8988T (cell line): ENCODE data around the gene CCDC91.
"Not testable (repeated sequence)": the region's sequence is repeated elsewhere in the genome, so short reads cannot be mapped to it uniquely, and the experiment has no call there.

Source experiments
- DNase-seq: peaks from one replicate; pipeline ENCODE4 v3.0.0; 2011

The CCDC91 gene

GRCh38 chr12:28303192-28303591, 112.9 kb downstream of the CCDC91 start:
- no peak for DNase-seq

- DNase-seq, result no peak
These were observed 116.3 kb downstream of the CCDC91 start for GRCh38 chr12:28306535-28306934.

- DNase-seq, result no peak
These were observed 118.6 kb downstream of the CCDC91 start for GRCh38 chr12:28308891-28309290.

DNA sequence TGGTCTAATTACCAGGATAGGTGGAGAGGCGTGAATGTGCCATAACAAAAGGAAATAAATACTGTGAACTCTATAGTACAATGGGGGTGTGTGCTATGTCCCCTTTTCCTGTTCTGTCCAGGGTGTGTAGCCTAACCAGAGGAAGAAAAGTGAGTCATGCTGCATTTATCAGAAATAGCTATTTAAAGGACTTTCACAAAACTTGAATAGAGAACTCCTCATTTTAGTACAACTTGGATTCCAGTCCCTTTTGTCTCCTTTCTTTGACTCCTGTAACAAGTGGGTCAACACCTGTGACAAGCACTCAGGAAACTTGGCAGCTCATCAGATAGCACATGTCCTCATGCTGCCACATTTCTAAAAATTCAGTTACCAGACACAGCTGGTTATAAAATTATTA, 123.4 kb downstream of the CCDC91 start:
- no peak for DNase-seq

DNA sequence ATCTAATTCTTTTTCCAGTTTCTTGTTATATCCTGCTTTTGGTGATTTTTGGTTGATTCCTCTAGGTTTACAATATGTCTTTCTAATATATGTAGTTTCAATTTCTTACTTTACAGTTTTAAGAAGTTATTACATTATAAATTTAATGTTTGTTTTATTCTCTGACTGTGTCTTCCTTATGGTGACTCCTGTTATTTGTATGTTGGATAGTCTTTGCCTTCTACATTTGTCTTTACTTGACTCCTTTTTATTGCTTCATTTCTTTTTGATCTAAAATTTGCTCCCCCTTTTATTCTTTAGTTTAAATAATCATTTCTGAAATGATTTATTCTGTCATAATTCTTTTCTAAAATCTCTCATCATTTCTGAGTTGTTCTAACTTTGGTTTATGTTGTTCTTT, 125.8 kb downstream of the CCDC91 start:
- DNase-seq, result no peak

GRCh38 chr12:28318273-28318672, 128.0 kb downstream of the CCDC91 start:
- no peak for DNase-seq

GRCh38 chr12:28320353-28320752, 130.1 kb downstream of the CCDC91 start:
- no peak for DNase-seq

- no peak for DNase-seq
These were observed 137.5 kb downstream of the CCDC91 start for GRCh38 chr12:28327722-28328121.

DNA sequence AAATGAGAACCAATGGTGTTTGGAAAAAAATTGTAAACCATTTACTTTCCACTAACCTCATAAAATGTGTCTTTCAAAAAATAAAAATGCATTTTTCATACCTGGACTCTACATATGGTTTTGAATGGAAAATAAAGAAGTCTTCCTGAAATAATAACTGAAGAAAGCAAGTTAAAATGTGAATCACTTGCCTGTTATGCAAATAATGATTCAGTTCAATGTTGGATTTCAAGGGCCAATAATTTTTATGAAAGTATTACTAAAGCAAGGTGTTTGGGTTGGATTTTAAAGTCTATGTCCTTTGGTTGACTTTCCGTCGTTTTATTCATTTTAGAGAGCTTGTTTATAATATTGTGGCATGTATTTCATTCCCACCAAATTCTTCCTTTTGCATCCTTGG, 138.7 kb downstream of the CCDC91 start:
- DNase-seq, result no peak

GRCh38 chr12:28329727-28330126, 139.5 kb downstream of the CCDC91 start:
- DNase-seq, result not testable (repeated sequence)

GRCh38 chr12:28330232-28330631, 140.0 kb downstream of the CCDC91 start:
- not testable (repeated sequence) for DNase-seq

DNA sequence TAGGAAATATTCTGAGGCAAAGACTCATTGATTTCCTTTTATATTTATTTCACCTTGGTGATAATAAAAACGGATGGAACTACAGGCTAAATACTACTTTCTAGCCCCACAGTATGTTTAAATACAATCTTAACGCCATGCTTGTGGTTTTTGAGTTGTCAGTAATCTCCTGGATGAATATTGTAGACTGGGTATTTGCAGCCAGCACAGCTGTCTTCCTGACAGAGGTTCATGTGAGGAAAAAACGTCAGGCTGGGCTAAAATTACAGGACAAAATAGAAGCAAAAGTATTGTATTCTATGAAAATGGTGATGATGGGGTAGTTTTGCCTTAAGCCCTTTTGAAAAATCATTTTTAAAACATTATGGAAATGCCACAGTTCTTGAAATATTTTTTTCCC, 140.9 kb downstream of the CCDC91 start:
- DNase-seq, result no peak

DNA sequence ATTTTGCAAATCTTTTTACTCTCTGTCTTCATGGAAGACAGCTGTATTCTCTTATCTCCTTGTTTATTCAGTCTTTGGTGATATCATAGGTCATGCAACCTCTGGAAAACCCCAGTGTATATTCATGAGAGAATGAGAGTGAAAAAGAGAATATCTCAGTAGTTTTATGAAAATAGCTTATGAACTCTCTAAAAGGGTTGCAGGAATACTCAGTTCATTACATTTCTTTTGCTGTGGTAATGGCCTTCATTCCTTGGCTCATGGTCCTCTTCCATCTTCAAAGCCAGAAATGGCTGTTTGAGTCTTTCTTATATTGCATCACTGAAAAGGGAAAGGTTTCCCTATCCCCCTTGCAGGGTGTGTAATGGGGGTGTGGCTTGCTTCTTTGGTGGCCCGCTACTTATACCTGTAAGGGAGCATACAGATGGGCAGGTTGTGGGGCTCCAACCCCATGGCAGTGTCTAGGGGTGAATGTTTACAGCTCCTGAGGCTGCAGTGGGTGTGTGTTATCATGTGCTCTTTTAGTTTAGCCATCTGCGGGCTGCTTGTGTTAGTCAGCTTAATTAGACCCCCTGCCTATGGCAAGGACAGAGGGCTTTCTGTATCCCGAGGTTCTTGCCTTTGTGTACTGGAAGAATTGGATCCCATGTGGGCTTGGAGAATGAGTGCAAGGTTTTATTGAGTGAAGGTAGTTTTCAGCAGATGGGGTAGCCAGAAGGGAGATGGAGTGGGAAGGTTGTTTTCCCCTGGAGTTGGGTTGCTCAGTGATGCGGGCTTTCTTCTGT, 150.2 kb downstream of the CCDC91 start:
- no peak for DNase-seq

- no peak for DNase-seq
These were observed 153.5 kb downstream of the CCDC91 start for GRCh38 chr12:28343713-28344112.

DNA sequence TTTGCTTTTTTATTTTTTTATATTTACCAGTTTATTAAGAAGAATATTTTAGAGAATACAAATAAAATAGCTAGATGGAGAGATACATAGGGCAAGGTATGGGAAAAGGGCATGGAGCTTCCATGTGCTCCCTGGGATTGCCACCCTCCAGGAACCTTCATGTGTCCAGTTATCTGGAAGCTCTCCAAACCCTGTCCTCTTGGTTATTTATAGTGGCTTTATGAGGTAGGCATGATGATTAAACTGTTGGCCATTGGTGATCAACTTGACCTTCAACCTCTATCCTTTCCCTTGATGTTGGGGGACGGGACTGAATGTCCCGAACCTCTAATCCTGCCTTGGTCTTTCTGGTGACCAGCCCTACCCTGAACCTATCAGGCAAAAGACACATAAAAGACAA, 156.3 kb downstream of the CCDC91 start:
- DNase-seq, result no peak

- no peak for DNase-seq
These were observed 158.9 kb downstream of the CCDC91 start for GRCh38 chr12:28349196-28349595.

DNA sequence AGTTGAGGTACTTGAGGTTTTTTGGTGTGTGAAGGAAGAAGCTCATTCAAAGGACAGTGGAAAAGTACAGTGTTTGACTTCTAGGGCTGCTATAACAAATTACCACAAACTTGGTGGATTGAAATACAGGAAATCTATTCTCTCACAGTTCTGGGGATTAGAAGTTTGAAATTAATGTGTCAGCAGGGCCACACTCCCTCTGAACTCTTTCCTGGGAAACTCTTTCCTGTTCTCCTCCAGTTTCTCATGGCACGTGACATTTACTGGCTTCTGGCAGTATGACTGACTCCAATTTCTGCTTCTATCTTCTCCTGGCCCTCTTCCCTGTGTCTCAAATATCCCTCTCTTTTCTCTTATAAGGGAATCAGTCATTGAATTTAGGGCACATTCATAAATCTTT, 160.2 kb downstream of the CCDC91 start:
- no peak for DNase-seq

GRCh38 chr12:28351414-28351813, 161.2 kb downstream of the CCDC91 start:
- DNase-seq, result no peak

DNA sequence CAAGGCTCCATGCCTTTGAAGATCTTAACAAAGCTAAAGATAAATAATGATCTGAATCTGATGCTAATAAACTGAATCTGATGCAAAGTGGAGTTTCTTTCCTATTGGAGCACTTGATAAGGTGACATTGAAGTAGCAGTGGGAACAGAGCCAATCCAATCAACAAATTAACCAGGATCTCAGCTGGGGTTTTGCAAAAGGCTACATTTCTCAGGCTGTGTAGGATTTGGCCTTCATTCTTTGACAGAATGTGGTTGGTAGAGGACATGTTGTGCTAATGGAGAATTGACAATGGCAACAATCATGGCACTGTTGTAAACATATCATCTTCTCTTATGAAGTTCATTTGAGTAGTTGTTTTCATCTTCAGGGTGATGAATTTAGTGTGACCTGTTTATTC, 164.9 kb downstream of the CCDC91 start:
- DNase-seq, result no peak

DNA sequence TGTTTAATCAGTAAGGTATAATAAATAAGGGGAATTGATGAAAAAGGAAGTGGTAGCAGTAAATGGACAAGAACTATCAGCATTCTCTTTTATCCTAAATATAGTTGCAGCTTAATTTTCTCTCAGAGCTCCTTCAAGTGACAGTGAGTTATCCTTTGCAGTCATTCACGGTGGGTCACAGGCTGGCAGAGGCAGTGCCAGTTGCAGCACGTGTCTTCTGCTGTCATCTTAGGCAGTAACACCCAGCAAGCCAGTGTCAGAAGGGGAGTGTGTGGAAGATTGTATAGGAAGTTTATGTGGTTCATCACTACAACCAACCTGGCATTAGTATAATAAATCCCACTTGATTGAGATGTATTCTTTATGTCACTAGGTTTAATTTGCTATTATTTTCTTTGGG, 170.0 kb downstream of the CCDC91 start:
- DNase-seq, result no peak

DNA sequence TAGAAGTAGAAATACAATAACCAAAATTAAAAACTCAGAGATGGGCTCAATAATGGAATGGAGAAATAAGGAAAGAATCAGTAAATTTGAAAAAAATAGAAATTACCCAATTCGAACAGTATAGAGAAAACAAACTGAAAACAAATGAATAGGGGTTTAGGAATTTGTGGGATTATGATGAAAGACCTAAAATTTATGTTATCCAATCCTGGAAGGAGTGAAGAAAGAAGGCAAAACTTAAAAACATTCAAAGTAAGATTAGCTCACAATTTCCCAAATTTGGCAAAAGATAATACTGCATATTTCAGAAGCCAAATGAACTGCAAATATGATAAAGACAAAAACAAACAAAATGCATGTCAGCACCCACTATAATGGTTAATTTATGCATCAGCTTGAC, 177.1 kb downstream of the CCDC91 start:
- no peak for DNase-seq

- no peak for DNase-seq
These were observed 177.7 kb downstream of the CCDC91 start for GRCh38 chr12:28367993-28368392.

DNA sequence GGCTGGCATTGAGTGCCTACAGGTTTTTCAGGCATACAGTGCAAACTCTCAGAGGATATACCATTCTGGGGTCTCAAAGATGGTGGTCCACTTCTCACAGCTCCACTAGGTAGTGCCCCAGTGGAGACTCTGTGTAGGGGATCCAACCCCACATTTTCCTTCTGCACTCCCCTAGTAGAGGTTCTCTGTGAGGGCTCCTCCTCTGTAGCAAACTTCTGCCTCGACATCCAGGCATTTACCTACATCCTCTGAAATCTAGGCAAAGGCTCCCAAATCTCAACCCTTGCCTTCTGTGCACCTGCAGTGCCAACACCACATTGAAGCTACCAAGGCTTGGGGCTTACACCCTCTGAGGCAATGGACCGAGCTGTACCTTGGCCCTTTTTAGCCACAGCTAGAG, 179.2 kb downstream of the CCDC91 start:
- DNase-seq, result no peak

DNA sequence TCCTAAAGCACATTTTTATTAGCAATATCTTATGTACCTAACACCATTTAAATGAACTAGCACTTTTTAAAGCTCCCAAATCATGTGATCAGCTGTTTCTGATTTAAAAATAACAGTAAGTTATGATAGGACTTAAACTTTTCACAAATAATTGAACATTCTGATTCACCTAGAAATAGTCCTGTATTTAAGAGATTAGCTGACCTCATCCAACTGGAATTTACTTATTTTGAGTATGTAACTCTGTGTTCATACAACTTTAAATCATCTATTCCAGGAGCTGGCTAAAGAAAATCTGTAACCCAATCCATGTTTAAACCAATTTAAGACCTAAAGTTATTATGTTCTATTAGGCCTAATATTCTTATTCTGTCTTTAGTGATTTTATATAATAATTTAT, 184.3 kb downstream of the CCDC91 start:
- no peak for DNase-seq

- no peak for DNase-seq
These were observed 188.5 kb downstream of the CCDC91 start for GRCh38 chr12:28378736-28379135.
